Daoy (cell line): Measurements from ENCODE around the gene DIS3L2. TPM values are rescaled to one million over a fixed set of nuclear protein-coding genes. Genes with fewer than 3 reads are reported as not detected.
"Not testable (repeated sequence)": the region's sequence is repeated elsewhere in the genome, so short reads cannot be mapped to it uniquely, and the experiment has no call there.

Experiments
- DNase-seq: peaks from one replicate; pipeline ENCODE4 v3.0.0-alpha.2; 2015; ENCODE audit warnings: low read depth
- total RNA-seq: library from RNA; depleted of rRNA; stranded (reverse); fragments of >200 nt; shearing (Covaris generic); gene quantifications from 2 replicates; pipeline ENCODE4 v1.2.3, GENCODE V29; 2014

The DIS3L2 gene
- total RNA-seq, 1 experiment from 2014 or later = 22.3 TPM

DNA sequence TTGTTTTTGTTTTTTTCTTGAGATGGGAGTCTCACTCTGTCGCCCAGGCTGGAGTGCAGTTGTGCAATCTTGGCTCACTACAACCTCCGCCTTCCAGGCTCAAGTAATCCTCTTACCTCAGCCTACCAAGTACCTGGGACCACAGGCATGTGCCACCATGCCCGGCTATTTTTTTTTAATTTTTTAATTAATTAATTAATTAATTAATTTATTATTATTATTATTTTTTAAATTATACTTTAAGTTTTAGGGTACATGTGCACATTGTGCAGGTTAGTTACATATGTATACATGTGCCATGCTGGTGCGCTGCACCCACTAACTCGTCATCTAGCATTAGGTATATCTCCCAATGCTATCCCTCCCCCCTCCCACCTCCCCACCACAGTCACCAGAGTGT, 215.1 kb downstream of the DIS3L2 start:
- DNase-seq = not testable (repeated sequence)

DNA sequence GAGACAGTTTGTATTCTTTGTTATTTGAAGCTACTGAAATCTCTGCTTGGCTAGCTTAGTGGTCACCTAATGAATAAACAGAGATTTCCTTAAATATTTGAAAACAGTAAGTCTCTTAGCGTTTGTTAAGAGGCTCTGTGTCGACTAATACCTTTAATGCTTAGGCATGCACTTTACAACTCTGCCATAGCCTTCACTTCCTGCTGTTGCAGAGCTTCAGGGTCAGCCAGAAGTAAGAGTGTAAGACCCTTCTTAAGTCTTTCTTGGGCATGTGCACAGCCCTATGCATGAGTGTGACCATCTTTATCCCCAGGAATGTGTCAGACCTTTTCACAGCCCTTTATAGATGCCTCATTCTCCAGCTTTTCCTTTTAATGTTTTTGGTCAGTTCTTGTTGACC, 221.8 kb downstream of the DIS3L2 start:
- DNase-seq = no peak

DNA sequence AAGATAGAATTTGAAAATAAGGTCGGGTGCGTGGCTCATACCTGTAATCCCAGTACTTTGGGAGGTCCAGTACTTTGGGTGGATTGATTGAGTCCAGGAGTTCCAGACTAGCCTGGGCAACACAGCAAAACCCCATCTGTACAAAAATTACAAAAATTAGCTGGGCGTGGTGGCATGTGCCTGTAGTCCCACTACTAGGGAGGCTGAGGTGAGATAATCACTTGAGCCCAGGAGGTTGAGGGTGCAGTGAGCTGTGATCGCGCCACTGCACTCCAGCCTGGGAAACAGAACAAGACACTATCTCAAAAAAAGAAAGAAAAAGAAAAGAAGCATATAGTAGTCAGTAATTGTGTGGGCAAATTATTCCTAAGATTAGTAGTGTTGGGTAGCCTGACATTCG, 222.8 kb downstream of the DIS3L2 start:
- DNase-seq = no peak

DNA sequence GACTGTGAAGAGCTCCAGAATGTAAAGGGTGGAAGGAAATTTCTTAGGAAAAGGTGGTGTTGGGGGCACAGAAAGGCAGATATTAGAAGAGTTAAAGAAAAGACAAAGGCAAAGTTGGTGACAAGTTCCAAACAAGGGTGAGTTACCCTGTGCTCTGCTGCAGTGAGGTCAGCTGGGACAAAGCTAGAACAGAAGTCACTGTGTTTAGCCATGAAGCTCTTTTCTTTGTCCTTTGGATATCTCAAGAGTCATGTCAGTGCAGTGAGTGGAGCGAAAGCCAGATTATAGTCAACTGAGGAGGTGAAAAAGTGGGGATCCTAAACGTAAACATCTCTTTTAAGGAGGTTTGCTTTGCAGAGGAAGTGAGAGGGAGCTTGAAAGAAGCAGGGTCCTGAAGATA, 229.3 kb downstream of the DIS3L2 start:
- DNase-seq = no peak

DNA sequence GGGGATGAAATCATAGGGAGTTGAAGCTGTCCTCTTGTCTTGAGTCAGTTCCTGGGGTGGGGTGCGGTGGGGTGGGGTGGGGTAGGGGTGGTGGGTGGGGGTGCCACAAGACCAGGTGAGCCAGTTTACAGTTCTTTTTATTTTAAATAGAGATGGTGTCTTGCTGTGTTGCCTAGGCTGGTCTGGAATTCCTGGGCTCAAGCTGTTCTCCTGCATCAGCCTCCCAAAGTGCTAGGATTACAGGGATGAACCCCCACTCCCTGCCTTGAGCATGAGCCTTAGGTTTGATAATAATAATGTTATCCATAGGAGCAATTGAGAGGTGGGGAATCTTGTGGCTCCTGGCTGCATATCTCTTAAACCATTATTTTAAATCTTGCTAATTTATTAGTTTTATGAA, 234.0 kb downstream of the DIS3L2 start:
- no peak for DNase-seq

DNA sequence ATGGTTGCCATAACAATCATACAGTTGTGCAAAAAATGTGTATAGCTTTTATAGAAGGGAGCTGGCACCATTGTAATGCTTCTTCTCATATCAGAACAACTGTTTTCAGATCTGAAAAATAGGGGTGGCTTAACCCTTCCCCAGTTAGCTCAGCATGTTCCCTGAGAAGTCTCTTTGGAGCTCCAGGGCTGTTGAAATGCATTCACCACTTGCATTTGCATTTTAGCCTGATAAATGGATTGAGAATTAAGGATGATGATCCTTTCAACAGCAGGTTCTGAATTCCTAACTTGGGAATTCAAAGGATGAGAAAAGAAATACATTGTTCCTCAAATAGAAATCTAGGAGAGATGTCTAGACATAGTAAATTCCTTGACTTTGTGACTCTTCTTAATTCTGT, 235.3 kb downstream of the DIS3L2 start:
- DNase-seq = no peak

DNA sequence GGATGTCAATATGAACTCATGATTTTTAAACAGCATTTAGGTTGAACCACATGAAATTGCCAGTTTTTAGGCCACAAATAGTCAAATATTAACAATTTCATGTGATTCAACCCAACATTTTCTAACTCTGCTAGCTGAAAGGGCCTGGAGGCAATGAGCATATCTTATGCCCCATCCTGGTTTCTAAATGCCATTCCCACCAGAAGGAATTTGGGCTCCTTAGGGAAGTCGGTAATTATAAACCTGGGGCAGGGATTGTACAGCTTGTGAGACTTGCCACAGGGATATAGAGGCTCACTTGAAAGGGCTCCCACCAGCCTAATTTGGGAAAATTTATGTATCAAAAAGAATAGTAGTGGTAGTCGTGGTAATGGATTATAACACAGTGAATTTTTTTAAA, 238.7 kb downstream of the DIS3L2 start:
- no peak for DNase-seq

DNA sequence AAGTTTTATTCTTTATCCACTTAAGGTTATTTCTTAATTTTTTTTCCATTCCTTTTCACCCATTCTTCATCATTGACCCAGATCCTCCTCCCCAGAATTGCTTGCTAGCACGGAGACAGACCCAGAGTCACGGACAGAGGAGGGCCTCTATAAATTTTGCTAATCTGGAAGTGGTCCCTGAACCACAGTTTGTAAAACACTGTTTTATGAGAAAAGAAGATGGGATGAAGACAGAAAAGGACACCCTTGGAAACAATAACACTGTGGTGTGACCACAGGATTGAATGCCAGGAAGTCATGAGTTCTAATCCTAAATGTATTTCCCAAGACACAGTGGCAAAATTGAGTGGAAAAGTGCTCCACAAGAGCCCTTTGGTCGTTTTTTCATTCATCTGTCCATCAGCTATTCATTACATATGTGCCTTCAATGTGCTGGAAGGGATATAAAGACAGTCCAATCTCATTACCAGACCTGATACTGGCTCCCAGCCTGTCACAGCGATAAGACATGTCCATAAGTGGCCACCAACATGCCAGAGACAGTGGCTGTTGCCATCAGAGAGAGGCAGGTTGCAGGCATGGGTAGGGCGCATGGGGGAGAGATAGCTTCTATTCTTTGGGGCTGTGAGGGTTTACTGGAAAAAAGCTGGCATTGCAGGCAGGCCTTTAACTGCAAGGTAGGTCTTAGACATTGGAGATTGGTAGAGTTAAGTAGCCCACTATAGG, 241.8 kb downstream of the DIS3L2 start:
- no peak for DNase-seq

DNA sequence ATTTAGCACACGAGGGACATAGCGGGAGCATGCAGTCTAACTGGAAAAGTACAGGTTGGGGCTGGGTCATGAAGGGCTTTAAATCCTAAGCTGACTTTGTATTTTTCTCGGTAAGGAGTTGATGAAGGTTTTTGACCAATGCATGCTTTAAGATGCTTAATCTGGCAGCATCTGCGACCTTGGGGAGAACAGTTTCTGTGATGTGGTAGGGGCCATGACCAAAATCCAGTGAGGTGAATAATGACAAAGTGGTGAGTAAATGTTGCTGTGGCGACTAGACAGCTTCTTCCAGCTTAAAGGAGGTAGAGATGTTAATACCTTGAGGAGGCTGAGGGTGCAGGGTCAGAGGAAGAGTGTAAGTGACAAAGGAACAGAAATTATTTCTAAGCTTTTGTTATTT, 242.4 kb downstream of the DIS3L2 start:
- no peak for DNase-seq

DNA sequence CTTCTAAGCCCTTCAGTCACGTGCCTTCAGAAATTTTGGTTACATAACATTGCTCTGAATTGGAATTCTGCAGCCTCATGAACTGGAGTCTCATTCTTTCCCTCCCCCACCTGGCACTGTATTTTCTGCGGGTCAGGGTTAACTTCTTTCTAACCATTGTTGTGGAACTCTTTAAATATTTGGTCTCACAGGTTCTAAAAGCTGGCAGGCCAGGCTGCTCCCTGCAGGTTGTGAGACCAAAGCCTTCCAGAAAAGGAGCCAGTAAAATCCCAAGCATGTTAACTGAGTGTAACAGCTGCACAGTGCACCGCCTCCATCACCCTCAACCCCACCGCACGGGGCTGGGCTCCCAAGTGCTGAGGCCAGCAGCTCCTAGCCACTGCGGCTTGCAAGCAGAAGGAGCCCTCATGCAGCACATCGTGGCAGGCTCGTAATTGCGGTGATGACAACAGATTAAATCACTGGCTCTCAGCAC, 243.0 kb downstream of the DIS3L2 start:
- no peak for DNase-seq

DNA sequence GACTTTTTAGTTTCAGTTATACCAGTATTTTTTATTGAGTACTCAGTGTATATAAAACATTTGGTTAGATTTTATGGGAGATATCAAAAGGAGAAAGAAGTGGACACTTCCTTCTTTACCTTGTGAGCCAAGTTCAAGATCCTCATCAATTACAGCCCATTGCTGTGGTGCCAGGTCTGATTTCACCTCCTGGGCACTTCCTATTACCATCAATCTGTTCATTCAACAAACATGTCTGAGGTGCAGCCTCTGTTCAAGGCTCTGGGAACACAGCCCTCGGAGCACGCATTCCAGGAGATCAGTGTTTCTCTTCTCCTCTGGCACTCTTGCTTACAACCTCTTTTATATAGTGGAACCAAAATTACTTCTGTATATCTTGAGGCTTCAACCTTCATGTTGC, 245.7 kb downstream of the DIS3L2 start:
- no peak for DNase-seq

DNA sequence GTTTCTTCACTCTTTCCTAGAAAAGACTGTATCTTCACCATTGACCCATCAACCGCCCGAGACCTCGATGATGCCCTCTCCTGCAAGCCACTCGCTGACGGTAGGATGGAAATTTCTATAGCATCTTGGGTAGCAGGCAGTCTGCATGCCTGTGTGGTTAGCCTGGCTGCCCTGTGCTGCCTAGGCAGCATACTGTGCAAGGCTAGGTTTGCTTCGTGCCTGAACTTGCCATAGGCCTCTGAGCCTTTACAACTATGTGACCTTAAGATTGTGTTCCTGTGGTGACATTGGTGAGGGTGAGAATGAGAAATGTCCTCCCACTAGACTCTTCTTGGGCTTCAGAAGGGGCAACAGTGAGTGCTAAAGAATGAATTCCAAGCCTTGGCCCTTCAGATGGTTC, 248.8 kb downstream of the DIS3L2 start:
- no peak for DNase-seq

DNA sequence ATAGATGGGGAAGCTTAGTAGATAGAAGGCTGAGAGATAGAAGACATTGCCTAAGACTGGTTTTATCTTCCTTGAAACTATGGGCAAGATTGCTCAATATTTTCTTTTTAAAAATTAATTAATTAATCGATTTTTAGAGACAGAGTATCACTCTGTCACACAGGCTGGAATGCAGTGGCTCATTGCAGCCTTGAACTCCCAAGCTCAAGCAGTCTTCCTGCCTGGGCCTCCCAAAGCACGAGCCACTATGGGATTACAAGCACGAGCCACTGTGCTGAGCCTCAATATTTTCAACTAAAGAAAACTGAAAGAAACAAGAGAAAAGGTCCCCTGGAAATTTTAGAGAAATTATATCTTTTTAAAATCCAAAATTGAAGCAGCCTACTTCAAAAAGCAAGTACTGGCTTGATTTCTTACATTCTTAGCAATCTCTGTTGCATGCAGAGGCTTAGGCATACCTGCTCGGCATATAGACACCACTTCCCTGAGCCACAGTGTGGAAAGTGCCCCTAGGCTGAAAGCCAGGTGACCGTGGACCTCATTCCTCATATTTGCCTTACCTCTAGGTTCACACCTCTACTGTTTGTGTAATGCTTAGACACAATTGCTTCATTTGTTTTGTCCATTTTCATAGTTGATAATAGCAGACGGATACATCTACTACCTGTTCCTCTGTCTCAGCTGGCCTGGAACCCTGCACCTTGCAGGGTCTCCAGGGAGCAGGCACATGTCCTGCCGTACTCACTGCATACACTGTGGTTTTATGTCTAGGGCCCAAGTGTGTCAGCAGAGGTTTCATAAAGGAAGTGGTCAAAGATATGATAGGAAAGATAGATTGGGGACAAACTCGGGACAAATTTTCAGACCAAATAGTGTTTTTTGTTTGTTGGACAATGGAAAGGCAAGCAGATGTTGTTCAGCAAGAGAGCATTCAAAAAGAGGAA, 250.5 kb downstream of the DIS3L2 start:
- DNase-seq = no peak

DNA sequence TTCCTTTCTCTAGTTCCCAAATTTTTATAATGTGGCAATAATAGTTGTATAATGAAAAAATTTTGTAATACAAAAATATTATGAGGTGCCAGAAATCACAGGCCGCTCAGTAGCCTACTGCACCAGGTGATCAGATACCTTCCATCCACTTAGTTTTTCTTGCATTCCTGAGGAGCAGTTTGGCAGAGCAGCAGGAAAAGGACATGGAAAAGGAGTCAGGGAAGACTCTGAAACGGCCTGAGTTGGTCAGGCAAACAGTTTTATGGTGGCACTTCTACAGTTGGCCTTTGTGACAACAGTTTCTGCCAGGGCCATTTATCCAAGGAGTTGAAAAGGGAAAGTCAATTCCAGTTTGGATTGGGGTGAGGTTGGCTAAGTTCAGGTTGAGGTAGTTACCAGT, 251.7 kb downstream of the DIS3L2 start:
- no peak for DNase-seq

DNA sequence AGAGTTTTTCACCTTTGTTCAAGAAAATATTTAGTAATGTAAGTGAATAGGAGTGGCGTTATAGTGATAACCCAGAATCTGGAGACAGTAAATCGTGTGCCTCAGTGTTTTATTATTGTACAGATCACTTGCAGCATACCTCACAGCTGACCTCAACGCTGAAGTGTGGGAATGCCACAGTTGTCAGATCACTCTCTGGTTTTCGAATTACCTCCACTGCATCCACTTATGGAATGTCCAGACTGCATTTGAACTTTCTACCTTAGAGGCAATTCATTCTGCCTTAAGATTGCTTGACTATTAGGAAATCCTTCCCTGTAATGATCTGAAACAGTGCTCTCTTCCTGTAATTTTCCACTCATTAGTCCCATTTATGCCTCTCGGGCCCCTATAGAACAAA, 252.5 kb downstream of the DIS3L2 start:
- peak; percentile 23 for DNase-seq

DNA sequence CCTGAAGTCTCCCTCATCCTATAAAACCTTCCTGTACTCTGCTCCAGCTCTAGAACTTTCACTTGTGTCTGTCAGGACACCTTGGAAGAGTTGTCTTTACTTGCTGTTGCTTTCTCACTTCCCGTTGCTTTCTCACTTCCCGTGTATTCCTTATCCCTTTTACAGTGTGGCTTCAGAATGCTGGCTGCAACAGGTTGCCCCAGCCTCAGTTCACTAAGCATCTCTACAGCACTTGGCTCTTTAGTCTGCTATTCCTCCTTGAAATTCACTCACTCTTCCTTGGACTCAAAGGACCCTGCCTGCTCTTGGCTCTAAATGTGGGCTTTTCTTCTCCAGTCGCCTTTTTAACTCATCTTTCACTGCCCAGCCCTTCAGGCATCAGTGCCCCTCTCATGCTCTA, 254.5 kb downstream of the DIS3L2 start:
- DNase-seq = no peak

DNA sequence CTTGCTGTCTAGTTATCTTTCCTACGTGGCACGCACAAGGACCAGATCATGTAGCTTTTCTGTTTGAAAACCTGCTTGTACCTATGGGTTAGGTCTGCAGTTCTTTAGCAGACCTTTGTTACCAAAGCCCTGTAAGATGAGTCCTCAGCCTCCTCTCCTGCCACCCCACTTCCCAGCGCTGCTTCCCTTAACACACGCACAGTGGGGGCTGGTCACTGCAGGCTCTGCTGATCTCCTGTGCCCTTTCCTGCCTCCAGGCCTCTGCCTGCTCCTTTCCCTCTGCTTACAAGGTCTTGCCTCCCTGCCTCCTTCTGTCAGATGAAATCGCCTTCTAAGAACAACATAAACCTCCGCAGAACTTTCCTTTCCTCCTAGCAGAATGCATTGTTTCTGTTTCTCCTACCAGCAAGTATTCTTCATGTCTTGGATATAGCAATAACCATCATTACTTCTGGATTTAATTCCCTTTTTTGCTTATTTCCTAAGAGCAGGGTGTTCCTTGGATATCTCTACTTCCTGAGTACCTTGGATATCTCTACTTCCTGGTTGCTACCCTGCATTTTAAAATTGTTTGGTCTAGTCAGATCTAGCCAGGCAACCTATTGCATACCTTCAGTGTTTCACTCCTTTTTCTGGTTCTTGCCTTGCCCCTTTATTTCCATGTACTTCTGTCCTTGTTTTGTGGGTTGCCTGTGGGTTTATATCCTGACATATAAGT, 257.4 kb downstream of the DIS3L2 start:
- DNase-seq = no peak

DNA sequence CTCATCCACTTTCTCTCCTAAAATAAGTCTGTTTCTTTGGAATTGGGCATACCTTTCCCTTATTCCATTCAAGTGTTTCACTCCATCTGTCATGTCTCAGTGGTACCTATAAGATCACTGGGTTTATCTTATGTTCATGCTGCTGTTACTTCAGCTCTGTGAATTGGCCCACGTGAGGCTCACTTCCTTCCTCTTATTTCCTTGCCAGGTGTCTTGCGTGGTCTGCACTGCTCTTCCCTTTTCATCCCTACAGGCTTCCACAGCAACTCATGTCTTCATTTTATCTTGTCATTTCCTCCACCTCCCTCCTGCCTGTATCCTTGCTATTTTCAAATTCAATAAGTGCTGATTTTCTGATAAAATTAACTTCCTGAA, 258.0 kb downstream of the DIS3L2 start:
- DNase-seq = no peak

DNA sequence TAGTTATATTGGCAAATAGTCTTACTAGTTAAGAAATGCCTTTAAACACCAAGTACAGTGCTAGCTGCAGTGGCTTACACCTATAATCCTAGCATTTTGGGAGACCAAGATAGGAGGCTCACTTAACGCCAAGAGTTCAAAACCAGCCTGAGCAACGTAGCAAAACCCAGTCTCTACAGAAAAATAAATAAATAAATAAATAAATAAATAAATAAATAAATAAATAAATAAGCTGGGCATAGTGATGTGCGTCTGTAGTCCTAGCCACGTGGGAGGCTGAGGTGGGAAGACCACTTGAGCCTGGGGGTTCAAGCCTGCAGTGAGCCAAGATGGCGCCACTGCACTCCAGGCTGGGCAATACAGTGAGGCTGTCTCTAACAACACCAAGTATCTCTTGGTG, 258.4 kb downstream of the DIS3L2 start:
- DNase-seq = no peak

DNA sequence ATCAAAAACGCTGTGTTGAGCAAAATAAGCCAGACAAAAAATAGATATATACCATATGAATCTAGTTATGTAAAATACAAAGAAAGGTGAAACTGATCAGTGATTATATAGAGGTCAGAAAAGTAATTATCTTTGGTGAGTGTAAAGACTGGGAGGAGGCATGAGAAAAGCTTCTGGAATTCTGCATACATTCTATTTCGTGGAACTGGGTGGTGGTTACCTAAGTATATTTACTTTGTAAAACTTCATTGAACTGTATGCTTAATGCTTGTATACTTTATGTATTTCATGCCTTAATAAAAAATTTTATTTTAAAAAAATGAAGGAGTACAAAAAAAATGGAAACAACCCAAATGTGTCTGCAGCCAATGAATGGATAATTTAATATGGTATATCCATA, 263.9 kb downstream of the DIS3L2 start:
- no peak for DNase-seq

DNA sequence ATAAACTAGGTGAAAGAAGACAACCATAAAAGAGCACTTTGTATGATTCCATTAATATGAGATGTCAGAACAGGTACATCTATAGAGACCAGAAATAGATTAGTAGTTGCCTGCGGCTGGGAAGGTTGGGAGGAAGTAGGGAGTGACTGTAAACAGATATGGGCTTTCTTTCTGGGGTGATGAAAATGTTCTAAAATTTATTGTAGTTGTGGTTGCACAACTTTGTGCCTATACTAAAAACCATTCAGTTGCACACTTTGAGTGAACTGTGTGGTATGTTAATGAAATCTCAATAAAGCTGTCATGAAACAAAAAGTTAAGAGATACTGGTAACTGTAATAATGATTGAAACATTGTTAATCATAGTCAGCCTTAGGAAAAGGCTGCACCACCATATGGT, 264.4 kb downstream of the DIS3L2 start:
- no peak for DNase-seq

DNA sequence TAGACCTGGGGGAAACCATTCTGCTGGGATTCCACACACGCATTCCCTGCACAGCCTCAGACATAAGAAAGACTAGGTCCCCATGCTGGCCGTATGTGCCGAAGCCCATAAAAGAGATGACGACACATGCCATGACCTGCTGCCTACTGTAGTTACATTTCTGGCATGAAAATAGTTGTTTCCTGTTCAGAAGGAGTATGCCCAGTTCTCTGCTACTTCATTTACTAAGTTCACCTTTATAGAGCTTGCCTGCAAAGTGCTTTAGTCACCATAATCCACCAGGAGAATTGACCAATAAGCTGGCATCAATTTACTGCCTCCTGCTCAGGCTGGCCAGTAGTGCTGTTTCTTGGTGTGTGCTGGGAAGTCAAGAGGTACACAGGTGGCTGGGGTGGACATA, 266.8 kb downstream of the DIS3L2 start:
- no peak for DNase-seq
